K562 (cell line): ENCODE results near the gene CARD8. TPM values are rescaled to one million over a fixed set of nuclear protein-coding genes. Genes with fewer than 3 reads are reported as not detected.
A peak's percentile ranks its signal among the peaks of the same experiment; 100 is the strongest.

ENCODE experiments used
- ARID3B ChIP-seq: fragments of 250-450 bp; sonication (Bioruptor Pico); IDR thresholded peaks from 2 replicates; pipeline ENCODE4 v1.4.0; 2020; ENCODE audit warnings: borderline replicate concordance
- ARNT ChIP-seq, 2 experiments: fragments of 450-650 bp; IDR thresholded peaks; 2 replicates each; pipeline ENCODE4 v1.6.1; 2016; ENCODE audit warnings: mild to moderate bottlenecking in 1 of 2
- DIDO1 ChIP-seq: fragments of 450-650 bp; IDR thresholded peaks from 2 replicates; pipeline ENCODE4 v1.6.1; 2016; ENCODE audit warnings: low read depth, missing biosample characterization, missing genetic modification characterization
- EZH2 ChIP-seq: IDR thresholded peaks from 2 replicates; pipeline ENCODE4 v1.6.1; 2012; ENCODE audit warnings: low read depth, mild to moderate bottlenecking, inconsistent platforms, low read length, borderline replicate concordance
- HCFC1 ChIP-seq: IDR thresholded peaks from 2 replicates; pipeline ENCODE4 v1.6.1; 2012; ENCODE audit warnings: low read depth, low read length, improper control_type of control experiment
- HDAC6 ChIP-seq: IDR thresholded peaks from 2 replicates; pipeline ENCODE4 v1.6.1; 2012; ENCODE audit warnings: low read depth, mild to moderate bottlenecking, control low read depth, inconsistent platforms, low read length, moderate library complexity
- KAT7 ChIP-seq: sonication (generic); formaldehyde crosslinking; IDR thresholded peaks from 2 replicates; pipeline ENCODE4 v1.8.0; 2022; ENCODE audit warnings: missing genetic modification reagents, mild to moderate bottlenecking, borderline replicate concordance
- KLF6 ChIP-seq: fragments of 250-450 bp; sonication (Bioruptor Pico); IDR thresholded peaks from 2 replicates; pipeline ENCODE4 v1.4.0; 2020; ENCODE audit warnings: mild to moderate bottlenecking, moderate library complexity, borderline replicate concordance
- NFIC ChIP-seq: fragments of 450-650 bp; IDR thresholded peaks from 2 replicates; pipeline ENCODE4 v1.6.1; 2017; ENCODE audit warnings: mild to moderate bottlenecking, inconsistent platforms
- POLR3A ChIP-seq: IDR thresholded peaks from 2 replicates; pipeline ENCODE4 v1.6.1; 2011; ENCODE audit warnings: borderline replicate concordance, mild to moderate bottlenecking, moderate library complexity; ENCODE audit not compliant: insufficient read length, insufficient read depth; ENCODE audit errors: extremely low read depth
- RBBP5 ChIP-seq: fragments of 200-600 bp; sonication (generic); IDR thresholded peaks from 2 replicates; pipeline ENCODE4 v1.6.1; 2012; ENCODE audit warnings: borderline replicate concordance, mild to moderate bottlenecking, low read length, control low read depth, inconsistent platforms; ENCODE audit not compliant: insufficient read depth, poor library complexity, severe bottlenecking
- TCF3 ChIP-seq: sonication (generic); formaldehyde crosslinking; IDR thresholded peaks from 2 replicates; pipeline ENCODE4 v1.4.0; 2020; ENCODE audit warnings: mild to moderate bottlenecking, missing genetic modification reagents
- TEAD4 ChIP-seq, 2 experiments: sonication (generic) in 1 of 2; formaldehyde crosslinking in 1 of 2; IDR thresholded peaks; 2 replicates each; pipeline versions ENCODE4 v1.6.1 to v1.8.0; 2012 to 2022; ENCODE audit warnings: borderline replicate concordance in 1 of 2, inconsistent platforms in 1 of 2, low read length in 1 of 2, mild to moderate bottlenecking in 1 of 2, missing genetic modification reagents in 1 of 2
- THAP12 ChIP-seq: fragments of 250-450 bp; sonication (Bioruptor Pico); IDR thresholded peaks from 2 replicates; pipeline ENCODE4 v1.9.0; 2021; ENCODE audit warnings: mild to moderate bottlenecking, inconsistent platforms
- ZNF23 ChIP-seq: fragments of 250-450 bp; sonication (Bioruptor Pico); IDR thresholded peaks from 2 replicates; pipeline ENCODE4 v1.4.0; 2020; ENCODE audit warnings: mild to moderate bottlenecking
- ZNF280A ChIP-seq: fragments of 450-650 bp; IDR thresholded peaks from 2 replicates; pipeline ENCODE4 v1.6.1; 2018; ENCODE audit warnings: mild to moderate bottlenecking, low read depth; ENCODE audit not compliant: partially characterized antibody
- ZNF41 ChIP-seq: fragments of 250-450 bp; sonication (Bioruptor Pico); conservative IDR thresholded peaks from 2 replicates; pipeline ENCODE4 v1.4.0; 2020; ENCODE audit warnings: mild to moderate bottlenecking
- ZNF445 ChIP-seq: fragments of 250-450 bp; sonication (Bioruptor Pico); IDR thresholded peaks from 2 replicates; pipeline ENCODE4 v1.4.0; 2020; ENCODE audit warnings: low read depth, mild to moderate bottlenecking, moderate library complexity
- ZNF586 ChIP-seq: fragments of 450-650 bp; formaldehyde crosslinking; conservative IDR thresholded peaks from 2 replicates; pipeline ENCODE4 v1.4.0; 2020; ENCODE audit warnings: mild to moderate bottlenecking, moderate library complexity
- ZNF655 ChIP-seq: fragments of 250-450 bp; sonication (Bioruptor Pico); IDR thresholded peaks from 2 replicates; pipeline ENCODE4 v1.5.0; 2021
- polyA plus RNA-seq, 8 experiments: library from polyadenylated mRNA; depleted of rRNA in 4 of 8; stranded (reverse) in 5 of 8; unstranded in 3 of 8; fragments of >200 nt; fragmentation: Nextera tagmentation in 2 of 8; fragmentation: Illumina TruSeq in 1 of 8; extraction: Ambion mirVana in 2 of 8; extraction: Trizol in 1 of 8; gene quantifications; 2 replicates each; pipeline versions ENCODE4 v1.2.1 to v1.2.3, GENCODE V29; 2011 to 2014; ENCODE audit warnings: inconsistent platforms in 1 of 8, missing spikeins in 1 of 8
- total RNA-seq, 7 experiments: library from RNA; depleted of rRNA in 6 of 7; stranded (reverse); fragments of >200 nt in 6 of 7; fragmentation: Illumina TruSeq in 2 of 7; extraction: Trizol in 2 of 7; gene quantifications; 2 replicates each; pipeline versions ENCODE4 v1.2.1 to v1.2.3, GENCODE V29; 2011 to 2021; ENCODE audit warnings: low replicate concordance in 1 of 7

The CARD8 gene
- total and polyA plus RNA-seq, 9 of the 15 experiments (the other 6 are each of a cell fraction or from before 2014, with no cell fraction given): 11.5 to 26.4 (median 20.8) TPM

GRCh38 chr19:48203794-48204628 is 51.7 kb downstream of the CARD8 start (continued):
- no peak for TF ChIP-seq THAP12 (CRISPR knock-in tag)
- no peak for TF ChIP-seq ZNF280A
- peak; percentile 47 for TF ChIP-seq HCFC1
- peak; percentile 32; the same call in 1 of the 2 replicates for TF ChIP-seq TEAD4 (IDR thresholded peaks at IDR 0.05; ENCODE audit: low read length)
- TF ChIP-seq TEAD4 (CRISPR knock-in tag; IDR thresholded peaks at IDR 0.05; ENCODE audit: borderline replicate concordance): peak; percentile 93; the same call in 1 of the 2 replicates
- TF ChIP-seq KAT7 (CRISPR knock-in tag): no peak
- no peak for TF ChIP-seq ZNF41
- TF ChIP-seq ZNF23 (CRISPR knock-in tag): no peak
- TF ChIP-seq ARNT (IDR thresholded peaks at IDR 0.05): no peak
- TF ChIP-seq RBBP5: peak; percentile 57
- TF ChIP-seq EZH2: no peak
- TF ChIP-seq ZNF586: 0 out of 2 replicates have a peak, but pooled peaks have one; percentile 24
- TF ChIP-seq TCF3 (CRISPR knock-in tag): no peak
- TF ChIP-seq ARID3B (CRISPR knock-in tag): no peak
- TF ChIP-seq NFIC: no peak
- 0 out of 2 replicates have a peak, but pooled peaks have one; percentile 56 for TF ChIP-seq ZNF445 (CRISPR knock-in tag)
- no peak for TF ChIP-seq POLR3A
- TF ChIP-seq HDAC6: no peak
- no peak for TF ChIP-seq ZNF655 (CRISPR knock-in tag)
- no peak for TF ChIP-seq KLF6 (CRISPR knock-in tag)
- no peak for TF ChIP-seq DIDO1
